MV-4-11 (cell line): ENCODE data around the gene SIDT2.

Source experiments
- DNase-seq: peaks from one replicate; lab custom pipeline; 2025; lab: John Stamatoyannopoulos, UW

SIDT2 gene

DNA sequence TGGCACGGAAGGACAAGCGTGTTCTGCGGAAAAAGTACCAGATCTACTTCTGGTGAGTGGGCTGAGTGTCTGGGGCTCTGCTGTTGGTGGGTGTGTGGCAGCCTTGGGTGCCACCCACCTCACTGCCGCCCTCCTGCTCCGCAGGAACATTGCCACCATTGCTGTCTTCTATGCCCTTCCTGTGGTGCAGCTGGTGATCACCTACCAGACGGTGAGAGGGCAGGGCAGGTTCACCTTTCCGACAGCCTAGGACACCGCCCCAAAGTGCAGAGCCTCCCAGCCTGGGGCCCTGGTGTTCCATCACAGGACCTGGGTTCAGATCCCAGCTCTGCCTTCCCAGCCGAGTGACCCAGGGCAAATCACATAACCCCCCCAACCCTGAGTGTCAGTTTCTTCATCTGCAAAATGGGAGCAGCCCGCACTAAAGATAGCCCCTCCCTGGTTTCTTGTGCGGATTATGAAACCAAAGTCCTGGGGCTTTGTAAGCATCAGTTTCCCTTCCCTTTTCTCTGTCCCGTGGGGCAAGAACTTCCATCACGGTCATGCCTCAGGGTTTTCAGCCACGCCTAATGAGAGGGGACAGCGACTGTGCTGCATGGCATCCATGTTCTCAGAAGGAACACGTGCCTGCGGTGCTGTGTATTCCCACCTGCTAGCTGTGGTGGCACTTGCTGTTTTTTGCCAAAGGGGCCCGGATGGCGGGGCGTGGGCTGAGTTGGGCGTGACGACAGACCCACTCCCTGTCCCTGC lies 10.8 kb downstream of the SIDT2 start:
- DNase-seq = peak; percentile 94

DNA sequence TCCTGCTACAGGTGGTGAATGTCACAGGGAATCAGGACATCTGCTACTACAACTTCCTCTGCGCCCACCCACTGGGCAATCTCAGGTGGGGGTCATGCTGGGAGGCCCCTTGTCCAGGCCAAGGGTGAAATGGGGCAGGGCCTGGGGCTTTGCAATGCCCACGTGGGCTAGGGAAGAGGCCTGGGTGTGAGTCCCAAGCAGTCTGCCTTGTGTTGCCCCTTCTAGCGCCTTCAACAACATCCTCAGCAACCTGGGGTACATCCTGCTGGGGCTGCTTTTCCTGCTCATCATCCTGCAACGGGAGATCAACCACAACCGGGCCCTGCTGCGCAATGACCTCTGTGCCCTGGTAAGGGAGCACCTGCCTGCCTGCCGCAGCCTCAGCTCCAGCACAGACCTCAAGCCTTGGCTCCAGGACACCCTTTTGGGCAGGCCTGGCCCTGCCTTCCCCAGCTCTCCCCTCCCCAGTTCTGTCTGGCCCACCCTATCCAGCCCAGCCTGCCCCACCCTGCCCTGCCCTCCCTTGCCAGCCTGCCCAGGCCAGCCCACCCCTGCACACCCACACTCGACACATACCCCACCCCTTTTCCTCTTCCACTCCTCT lies 11.5 kb downstream of the SIDT2 start:
- DNase-seq = no peak

DNA sequence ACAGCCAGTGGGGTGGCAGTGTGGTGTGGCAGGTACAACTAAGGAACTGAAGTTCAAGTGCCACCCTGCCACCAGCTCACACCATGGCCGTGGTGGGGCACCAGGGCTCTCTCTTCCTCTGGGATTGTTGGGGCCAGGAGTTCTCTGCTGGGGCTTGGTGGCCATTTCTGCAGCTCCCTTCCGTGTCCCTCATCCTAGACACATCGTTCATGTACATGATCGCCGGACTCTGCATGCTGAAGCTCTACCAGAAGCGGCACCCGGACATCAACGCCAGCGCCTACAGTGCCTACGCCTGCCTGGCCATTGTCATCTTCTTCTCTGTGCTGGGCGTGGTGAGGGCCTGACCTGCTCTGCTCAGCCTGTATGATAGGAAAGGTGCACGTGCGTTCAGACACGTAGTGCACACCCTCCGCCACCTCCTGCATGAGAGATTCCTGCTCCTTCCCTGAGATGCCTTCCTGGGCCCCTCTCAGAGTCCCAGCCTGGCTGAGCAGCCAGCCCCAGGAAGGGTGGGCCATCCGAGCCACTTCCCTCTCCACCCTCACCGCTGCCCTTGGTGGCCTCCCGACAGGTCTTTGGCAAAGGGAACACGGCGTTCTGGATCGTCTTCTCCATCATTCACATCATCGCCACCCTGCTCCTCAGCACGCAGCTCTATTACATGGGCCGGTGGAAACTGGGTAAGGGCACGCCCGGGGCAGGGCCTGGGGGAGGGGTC lies 13.3 kb downstream of the SIDT2 start:
- no peak for DNase-seq

DNA sequence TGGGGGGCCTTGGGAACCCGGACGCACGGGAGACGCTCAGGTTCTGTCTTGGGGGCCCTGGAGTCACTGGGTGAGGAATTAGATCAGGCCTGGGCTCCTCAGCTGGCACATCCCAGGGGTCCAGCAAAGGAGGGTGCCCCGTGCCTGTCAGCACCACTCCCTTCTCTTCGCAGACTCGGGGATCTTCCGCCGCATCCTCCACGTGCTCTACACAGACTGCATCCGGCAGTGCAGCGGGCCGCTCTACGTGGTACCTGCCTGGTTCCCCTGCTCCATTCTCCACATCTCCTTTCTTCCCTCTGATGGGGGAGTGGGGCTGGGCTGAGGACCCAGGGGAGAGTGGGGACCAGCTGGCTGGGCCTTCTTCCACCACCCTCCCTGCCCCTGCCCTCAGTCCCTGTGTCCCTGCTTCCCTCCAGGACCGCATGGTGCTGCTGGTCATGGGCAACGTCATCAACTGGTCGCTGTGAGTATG lies 13.9 kb downstream of the SIDT2 start:
- DNase-seq = no peak

DNA sequence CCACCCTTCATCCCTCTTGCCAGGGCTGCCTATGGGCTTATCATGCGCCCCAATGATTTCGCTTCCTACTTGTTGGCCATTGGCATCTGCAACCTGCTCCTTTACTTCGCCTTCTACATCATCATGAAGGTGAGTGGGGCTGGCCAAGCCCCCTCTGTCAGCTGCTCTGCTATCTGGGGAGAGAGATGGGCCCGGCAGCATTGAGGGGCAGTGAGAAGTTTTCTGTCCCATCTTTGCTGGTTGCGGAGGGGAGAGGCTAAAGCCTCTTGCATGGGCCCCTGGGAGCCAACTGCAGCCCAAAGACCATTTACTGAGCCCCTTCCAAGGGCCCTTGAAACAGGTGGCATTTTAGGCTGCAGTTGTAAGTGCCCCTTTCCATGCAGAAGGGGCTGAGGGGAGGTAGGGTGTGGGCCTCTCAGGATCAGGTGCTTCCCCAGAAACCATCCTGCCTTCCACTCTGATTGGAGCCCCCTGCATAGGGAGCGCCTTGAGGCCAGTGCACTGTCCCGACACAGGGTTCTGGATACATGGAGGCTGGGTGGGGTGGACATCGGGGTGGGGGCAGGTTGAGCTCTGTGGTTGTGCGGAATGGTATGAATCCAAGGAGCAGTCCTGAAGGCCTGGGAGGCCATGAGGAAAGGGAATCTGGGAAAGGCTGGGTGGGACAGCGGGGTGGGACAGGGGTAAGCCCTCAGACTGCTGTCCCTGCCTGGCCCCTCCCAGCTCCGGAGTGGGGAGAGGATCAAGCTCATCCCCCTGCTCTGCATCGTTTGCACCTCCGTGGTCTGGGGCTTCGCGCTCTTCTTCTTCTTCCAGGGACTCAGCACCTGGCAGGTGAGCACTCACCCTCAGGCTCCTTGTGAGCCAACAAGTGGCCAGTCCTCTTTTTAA lies 14.8 kb downstream of the SIDT2 start:
- no peak for DNase-seq

DNA sequence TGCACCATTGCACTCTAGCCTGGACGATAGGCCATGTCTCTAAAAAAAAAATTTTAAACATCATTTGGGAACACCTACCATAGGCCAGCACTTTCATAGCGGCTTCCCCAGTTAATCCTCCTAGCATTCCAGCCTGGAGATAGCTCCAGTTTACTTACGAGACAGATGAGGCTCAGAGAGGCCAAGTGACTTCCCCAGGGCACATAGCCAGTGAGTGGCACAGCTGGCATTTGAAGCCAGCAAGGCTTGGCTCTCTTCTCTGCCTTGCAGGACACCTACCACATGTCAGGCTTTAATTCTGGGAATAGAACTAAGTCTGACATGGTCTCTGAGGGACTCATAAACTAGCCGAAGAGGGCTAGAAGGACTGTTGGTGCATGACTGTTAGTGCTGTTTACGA lies 15.7 kb downstream of the SIDT2 start:
- DNase-seq = no peak

DNA sequence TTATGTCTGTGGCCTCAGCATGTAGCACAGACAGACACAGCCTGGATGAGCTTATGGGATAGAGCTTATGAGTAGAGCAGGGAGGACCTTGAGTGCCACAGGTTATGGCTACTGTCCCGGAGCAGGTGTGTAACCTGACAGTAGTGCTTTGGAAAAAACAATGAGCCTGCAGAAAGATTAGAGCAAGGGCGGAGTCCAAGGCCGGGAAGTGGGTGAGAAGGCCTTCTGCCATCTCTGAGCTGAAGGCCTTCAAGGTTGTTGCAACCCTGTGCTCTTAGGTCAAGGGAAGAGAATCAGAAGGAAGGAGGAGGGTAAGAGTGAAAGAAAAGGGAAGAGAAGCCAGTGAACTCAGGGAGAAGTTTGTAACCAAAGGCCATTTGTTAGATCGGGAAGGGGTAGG lies 16.7 kb downstream of the SIDT2 start:
- DNase-seq = peak; percentile 26

DNA sequence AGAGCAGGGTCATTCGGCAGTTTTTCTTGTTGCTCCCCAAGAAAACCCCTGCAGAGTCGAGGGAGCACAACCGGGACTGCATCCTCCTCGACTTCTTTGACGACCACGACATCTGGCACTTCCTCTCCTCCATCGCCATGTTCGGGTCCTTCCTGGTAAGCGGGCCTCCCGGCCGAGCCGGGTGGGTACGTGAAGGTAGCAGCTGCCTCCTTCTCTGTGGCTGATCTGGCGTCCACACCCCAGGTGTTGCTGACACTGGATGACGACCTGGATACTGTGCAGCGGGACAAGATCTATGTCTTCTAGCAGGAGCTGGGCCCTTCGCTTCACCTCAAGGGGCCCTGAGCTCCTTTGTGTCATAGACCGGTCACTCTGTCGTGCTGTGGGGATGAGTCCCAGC lies 17.2 kb downstream of the SIDT2 start:
- DNase-seq = no peak

DNA sequence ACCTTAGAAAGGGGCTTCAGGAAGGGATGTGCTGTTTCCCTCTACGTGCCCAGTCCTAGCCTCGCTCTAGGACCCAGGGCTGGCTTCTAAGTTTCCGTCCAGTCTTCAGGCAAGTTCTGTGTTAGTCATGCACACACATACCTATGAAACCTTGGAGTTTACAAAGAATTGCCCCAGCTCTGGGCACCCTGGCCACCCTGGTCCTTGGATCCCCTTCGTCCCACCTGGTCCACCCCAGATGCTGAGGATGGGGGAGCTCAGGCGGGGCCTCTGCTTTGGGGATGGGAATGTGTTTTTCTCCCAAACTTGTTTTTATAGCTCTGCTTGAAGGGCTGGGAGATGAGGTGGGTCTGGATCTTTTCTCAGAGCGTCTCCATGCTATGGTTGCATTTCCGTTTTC lies 18.5 kb downstream of the SIDT2 start:
- DNase-seq = no peak

DNA sequence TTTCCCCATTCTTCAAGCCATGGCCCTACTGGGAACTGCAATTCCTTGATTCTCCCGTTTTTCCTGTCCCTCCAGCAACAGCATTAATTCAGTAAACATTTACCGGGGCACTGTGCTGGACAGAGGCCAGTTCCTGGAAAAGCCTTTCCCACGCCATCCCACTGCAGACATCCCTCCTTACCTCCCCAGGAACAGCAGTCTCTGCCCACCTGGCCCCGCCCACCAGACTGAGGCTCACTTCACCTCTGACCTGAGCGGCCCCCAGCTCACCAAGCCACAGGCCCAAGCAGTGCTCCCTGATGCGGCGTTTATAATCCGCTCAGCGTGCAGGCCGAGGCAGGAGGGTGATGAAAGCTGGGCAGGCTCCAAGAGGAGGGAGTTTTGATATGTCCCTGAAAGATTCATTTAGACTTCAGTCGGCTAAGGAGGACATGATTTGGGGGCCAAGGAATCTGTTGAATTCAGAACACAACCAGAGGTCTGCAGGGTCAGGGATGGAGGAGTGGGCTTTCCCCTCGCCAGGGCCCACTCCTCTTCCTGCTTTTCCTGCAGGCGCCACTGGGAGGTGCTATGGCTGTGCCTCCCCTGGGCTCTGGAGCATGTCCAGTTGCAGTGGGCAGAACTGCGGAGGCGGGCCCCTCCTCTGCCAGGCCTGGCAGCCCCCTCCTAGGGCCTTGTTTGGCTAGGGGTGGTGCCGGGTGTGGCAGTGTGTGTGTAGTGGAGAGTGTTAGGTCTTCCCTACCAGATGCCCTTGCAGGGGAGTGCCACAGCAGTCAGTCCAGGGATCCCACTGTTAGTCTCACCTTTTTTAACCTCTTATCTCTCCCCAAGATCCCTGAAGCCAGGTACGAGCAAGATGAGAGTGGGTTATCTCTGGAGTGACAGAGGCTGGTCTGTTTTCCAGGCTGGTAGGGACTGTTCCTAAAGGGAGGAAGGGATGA lies 19.2 kb downstream of the SIDT2 start:
- DNase-seq = no peak

DNA sequence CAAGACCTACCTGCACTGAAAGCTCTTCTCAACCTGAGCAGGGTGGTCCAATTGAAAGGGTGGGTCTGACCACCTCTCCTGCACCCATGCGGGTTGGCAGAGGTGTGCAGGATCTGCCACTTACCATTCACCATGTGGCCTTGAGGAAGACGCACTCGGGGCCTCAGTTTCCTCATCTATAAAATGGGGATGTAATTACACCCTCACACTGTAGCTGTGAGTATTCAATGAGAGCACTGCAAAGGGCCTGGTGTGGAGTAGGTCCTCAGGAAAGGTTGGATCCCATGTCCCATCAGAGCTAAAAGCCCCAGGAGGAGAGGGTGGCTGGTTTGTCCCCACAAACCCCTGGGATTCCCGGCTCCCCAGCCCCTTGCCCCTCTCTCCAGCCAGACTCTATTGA lies 20.1 kb downstream of the SIDT2 start:
- no peak for DNase-seq

DNA sequence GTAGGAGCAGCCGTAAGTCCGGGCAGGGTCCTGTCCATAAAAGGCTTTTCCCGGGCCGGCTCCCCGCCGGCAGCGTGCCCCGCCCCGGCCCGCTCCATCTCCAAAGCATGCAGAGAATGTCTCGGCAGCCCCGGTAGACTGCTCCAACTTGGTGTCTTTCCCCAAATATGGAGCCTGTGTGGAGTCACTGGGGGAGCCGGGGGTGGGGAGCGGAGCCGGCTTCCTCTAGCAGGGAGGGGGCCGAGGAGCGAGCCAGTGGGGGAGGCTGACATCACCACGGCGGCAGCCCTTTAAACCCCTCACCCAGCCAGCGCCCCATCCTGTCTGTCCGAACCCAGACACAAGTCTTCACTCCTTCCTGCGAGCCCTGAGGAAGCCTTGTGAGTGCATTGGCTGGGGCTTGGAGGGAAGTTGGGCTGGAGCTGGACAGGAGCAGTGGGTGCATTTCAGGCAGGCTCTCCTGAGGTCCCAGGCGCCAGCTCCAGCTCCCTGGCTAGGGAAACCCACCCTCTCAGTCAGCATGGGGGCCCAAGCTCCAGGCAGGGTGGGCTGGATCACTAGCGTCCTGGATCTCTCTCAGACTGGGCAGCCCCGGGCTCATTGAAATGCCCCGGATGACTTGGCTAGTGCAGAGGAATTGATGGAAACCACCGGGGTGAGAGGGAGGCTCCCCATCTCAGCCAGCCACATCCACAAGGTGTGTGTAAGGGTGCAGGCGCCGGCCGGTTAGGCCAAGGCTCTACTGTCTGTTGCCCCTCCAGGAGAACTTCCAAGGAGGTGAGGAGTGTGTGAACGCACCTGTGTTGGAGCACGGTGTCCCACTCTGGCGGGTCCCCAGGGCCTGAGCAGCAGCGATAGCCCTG lies 20.7 kb downstream of the SIDT2 start, which contains the start of gene TAGLN:
Gene TAGLN (plus strand): TSS at position 318 of the 863 bp plus-strand sequence. CDS start 3,644 bp downstream, outside the sequence.
- no peak for DNase-seq

DNA sequence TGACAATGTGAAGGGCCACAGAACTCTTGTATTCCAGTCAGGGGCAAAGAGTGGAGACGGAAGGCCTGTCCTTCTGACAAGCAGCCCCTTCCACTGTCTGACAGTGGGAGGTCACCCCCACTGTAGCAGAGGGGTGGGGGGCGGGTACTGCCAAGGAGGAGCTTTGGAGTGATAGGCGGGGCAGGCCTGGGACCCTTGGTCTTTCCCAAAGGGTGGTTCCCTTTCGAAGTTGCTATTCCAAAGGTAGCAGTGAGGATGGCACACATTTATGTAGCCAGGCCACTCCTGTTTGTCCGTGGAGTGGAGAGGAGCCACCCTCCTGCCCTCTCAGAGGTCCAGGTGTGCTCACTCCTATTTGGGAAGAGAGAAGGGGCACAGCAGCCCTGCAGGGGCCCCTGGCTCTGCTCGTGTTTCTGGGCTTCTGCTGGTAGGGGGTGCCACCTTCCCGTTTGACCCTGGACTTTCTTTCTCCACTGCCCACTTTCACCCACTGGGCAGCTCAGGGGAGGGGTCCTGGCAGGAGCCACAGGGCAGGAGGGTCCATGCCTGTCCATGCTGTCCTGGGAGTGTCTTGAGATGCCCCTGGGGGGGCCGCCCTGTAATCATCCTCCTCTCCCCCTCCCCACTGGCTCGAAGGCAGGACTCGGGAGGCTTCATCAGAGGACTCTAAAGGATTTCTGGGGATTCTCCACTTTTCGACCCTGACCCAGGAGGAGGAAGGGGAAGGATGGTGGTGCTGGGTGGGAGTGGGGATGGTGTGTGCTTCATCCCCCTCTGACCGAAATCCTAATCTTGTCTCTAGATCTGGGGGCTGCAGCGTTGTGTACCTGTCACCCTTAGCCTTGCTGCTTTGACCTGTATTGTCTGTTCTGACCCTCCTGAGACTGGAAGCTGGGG lies 21.6 kb downstream of the SIDT2 start:
- DNase-seq = no peak

DNA sequence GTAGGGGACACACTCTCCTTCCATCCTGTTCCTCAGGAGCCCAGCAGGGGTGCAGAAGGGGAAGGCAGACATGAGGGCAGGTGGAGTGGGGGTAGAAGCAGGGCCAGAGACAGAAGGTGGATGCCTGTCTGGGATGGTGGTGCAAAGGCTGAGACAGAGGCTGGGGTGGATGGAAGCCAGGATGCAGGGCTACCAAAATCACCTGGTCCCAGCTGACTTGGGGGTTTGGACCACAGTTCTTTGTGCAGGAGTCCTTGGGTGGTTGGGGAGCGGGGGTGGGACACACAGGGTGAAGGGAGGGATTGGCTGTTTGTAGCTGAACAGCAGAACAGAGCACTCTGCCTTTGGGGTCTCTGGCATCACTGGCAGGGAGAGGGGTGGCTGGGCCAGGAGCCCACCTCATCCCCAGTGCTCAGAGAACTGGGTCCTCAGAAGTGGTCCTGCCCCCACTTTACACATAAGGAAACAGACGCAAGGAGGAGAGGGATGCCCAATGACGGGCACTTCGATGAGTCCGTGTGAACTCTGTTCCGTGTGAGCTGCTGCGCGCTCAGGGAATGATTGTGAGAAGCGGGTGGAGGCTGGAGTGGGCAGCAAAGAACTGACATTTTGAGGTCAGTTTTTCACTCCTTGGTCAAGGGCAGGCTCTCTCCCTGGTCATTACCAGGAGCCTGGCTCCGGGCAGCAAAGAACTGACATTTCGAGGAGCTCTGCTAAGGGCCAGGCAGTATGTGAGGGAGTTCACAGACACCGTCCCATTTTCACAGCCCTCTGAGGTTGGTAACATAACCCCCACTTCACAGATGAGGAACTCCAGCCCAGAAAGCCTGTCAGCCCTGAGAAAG lies 22.5 kb downstream of the SIDT2 start:
- no peak for DNase-seq

DNA sequence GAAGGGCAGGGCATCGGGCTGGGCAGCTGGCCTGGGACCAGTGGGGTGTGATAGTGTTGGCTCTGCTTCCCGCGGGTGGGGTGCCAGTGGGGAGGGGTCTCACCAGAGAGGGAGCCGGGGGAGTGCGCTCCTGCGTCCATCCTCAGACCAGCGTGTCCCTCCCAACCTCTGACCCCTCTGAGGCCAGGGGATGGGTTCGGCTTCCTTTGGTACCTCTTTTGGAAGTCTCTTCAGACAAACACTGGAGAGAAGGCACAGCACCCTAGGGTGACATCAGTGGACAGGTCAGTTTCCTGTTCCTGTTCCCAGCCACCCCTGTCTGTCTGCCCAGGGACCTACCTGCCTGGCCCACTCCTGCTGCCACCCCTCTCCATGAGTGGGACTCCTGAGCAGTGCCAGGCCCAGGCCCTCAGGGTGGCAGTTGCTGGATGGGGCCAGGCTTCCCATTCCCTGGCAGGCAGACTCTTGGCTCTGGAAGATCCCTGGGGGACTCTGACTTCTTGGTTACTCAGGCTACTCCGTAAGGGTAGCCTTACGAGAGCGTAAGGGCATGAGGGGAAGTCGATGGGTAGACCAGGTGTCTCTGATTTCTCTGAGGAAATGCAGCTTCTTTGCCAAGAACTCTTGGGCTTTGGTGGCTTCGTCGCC lies 23.2 kb downstream of the SIDT2 start:
- no peak for DNase-seq

DNA sequence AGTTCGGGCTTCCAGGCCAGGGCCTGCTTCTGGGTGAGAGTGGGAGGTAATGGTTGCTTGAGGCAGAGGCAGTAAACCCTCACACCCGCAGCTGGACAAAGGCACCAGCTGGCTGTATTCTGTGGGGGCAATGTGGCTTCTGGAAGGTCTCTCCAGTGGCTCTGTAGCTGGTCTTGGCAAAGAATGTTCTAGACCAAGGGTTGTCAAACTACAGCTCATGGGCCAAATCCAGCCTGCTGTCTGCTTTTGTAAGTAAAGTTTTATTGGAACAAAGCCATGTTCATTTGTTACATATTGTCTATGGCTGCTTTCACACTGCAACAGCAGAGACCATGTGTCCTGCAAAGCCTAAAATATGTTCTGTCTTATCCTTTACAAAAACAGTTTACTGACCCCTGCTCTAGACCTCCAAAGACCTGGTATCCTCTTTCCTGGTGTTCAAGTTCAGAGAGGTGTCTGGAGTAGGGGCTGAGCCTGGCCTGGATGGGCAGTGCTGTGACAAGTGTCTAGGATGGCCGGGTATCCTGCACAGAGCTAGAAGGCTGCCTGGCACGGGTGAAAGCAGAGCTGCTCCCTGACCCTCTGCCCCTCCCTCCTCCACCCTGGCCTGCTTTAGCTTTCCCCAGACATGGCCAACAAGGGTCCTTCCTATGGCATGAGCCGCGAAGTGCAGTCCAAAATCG lies 24.0 kb downstream of the SIDT2 start:
- DNase-seq = no peak

DNA sequence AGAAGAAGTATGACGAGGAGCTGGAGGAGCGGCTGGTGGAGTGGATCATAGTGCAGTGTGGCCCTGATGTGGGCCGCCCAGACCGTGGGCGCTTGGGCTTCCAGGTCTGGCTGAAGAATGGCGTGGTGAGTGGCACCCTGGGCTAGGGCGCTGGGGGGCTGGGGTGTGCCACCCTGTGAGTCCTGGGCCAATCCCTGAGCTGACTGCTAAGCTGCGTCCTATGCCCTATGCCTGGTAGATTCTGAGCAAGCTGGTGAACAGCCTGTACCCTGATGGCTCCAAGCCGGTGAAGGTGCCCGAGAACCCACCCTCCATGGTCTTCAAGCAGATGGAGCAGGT lies 24.5 kb downstream of the SIDT2 start:
- no peak for DNase-seq
